Liver (tissue), 9 donors: ENCODE results near the gene EXD3. TPM values are rescaled to one million over a fixed set of nuclear protein-coding genes. Genes with fewer than 3 reads are reported as not detected.

Experiments used
- DNase-seq: peaks from one replicate; pipeline ENCODE4 v3.0.0-alpha.2; 2017; ENCODE audit warnings: low spot score
- H3K27ac ChIP-seq, 2 donors: one replicate each; pipeline ENCODE4 v1.7.0; 2013; ENCODE audit warnings: inconsistent platforms in 2 of 2, low read length in 2 of 2, control low read depth in 1 of 2, low read depth in 1 of 2, mild to moderate bottlenecking in 1 of 2
- H3K27me3 ChIP-seq, 4 donors: one replicate each; pipeline versions ENCODE4 v1.6.1 to v1.7.0; 2013; ENCODE audit warnings: low read length in 3 of 4, inconsistent platforms in 1 of 4, mild to moderate bottlenecking in 1 of 4, moderate library complexity in 1 of 4; ENCODE audit not compliant: control insufficient read depth in 4 of 4, insufficient read depth in 4 of 4
- H3K36me3 ChIP-seq, 4 donors: one replicate each; pipeline versions ENCODE4 v1.6.1 to v1.7.0; 2013; ENCODE audit warnings: low read length in 3 of 4, mild to moderate bottlenecking in 3 of 4, low read depth in 1 of 4, moderate library complexity in 1 of 4; ENCODE audit not compliant: control insufficient read depth in 4 of 4, insufficient read depth in 3 of 4
- H3K4me1 ChIP-seq, 4 donors: one replicate each; pipeline versions ENCODE4 v1.6.1 to v1.7.0; 2013; ENCODE audit warnings: low read length in 3 of 4, mild to moderate bottlenecking in 3 of 4, moderate library complexity in 1 of 4; ENCODE audit not compliant: control insufficient read depth in 4 of 4, insufficient read depth in 4 of 4
- H3K4me3 ChIP-seq, 3 donors: one replicate each; pipeline versions ENCODE4 v1.6.1 to v1.7.0; 2013; ENCODE audit warnings: low read length in 3 of 3, control low read depth in 1 of 3, low read depth in 1 of 3, mild to moderate bottlenecking in 1 of 3
- H3K9ac ChIP-seq, 2 donors: one replicate each; pipeline ENCODE4 v1.7.0; 2013; ENCODE audit warnings: low read length in 2 of 2, mild to moderate bottlenecking in 2 of 2, moderate library complexity in 2 of 2, control low read depth in 1 of 2, low read depth in 1 of 2
- H3K9me3 ChIP-seq, 4 donors: one replicate each; pipeline versions ENCODE4 v1.6.1 to v1.7.0; 2013; ENCODE audit warnings: low read length in 3 of 4; ENCODE audit not compliant: control insufficient read depth in 4 of 4
- EGR1 ChIP-seq, 2 donors: IDR thresholded peaks; 2 replicates each; pipeline ENCODE4 v1.6.1; 2016 to 2018; ENCODE audit warnings: antibody characterized with exemption in 2 of 2, low read depth in 2 of 2
- FOXA1 ChIP-seq: IDR thresholded peaks from 2 replicates; pipeline ENCODE4 v1.6.1; 2016; ENCODE audit warnings: antibody characterized with exemption
- FOXA2 ChIP-seq: IDR thresholded peaks from 2 replicates; pipeline ENCODE4 v1.6.1; 2016; ENCODE audit warnings: antibody characterized with exemption
- GABPA ChIP-seq, 2 donors: IDR thresholded peaks in 1 of 2; conservative IDR thresholded peaks in 1 of 2; 2 replicates each; pipeline ENCODE4 v1.6.1; 2016; ENCODE audit warnings: antibody characterized with exemption in 2 of 2, mild to moderate bottlenecking in 1 of 2, moderate library complexity in 1 of 2
- HNF4A ChIP-seq, 2 donors: conservative IDR thresholded peaks; 2 replicates each; pipeline ENCODE4 v1.6.1; 2016; ENCODE audit warnings: antibody characterized with exemption in 2 of 2, mild to moderate bottlenecking in 2 of 2
- HNF4G ChIP-seq: IDR thresholded peaks from 2 replicates; pipeline ENCODE4 v1.6.1; 2016; ENCODE audit warnings: antibody characterized with exemption
- JUND ChIP-seq, 2 donors: IDR thresholded peaks; 2 replicates each; pipeline ENCODE4 v1.6.1; 2016; ENCODE audit warnings: antibody characterized with exemption in 2 of 2
- NR2F2 ChIP-seq: IDR thresholded peaks from 2 replicates; pipeline ENCODE4 v1.6.1; 2016; ENCODE audit warnings: antibody characterized with exemption
- RAD21 ChIP-seq, 2 donors: IDR thresholded peaks; 2 replicates each; pipeline ENCODE4 v1.6.1; 2016; ENCODE audit warnings: antibody characterized with exemption in 2 of 2, mild to moderate bottlenecking in 2 of 2
- RXRA ChIP-seq, 2 donors: IDR thresholded peaks; 2 replicates each; pipeline ENCODE4 v1.6.1; 2017 to 2018; ENCODE audit warnings: antibody characterized with exemption in 2 of 2, mild to moderate bottlenecking in 1 of 2
- SP1 ChIP-seq: IDR thresholded peaks from 2 replicates; pipeline ENCODE4 v1.6.1; 2018; ENCODE audit warnings: antibody characterized with exemption, mild to moderate bottlenecking
- TAF1 ChIP-seq: conservative IDR thresholded peaks from 2 replicates; pipeline ENCODE4 v1.6.1; 2016; ENCODE audit warnings: antibody characterized with exemption, mild to moderate bottlenecking
- YY1 ChIP-seq: IDR thresholded peaks from 2 replicates; pipeline ENCODE4 v1.6.1; 2016; ENCODE audit warnings: antibody characterized with exemption, mild to moderate bottlenecking
- WGBS: extraction: QIAGEN DNeasy Blood & Tissue Kit; methylation state at CpG from one replicate; pipeline ENCODE4 v1.1.7; 2013; 5-methylcytosine and 5-hydroxymethylcytosine counted together
- polyA plus RNA-seq, 2 donors: library from polyadenylated mRNA; stranded (reverse) in 1 of 2; unstranded in 1 of 2; fragments of 200-250 nt in 1 of 2; fragments of >200 nt in 1 of 2; fragmentation: Nextera tagmentation in 1 of 2; extraction: Ambion mirVana in 1 of 2; gene quantifications; one replicate each; pipeline versions ENCODE4 v1.2.1 to v1.2.3, GENCODE V29; 2013 to 2015
- total RNA-seq, 2 donors: library from RNA; depleted of rRNA; stranded (reverse); fragments of >200 nt; gene quantifications; one replicate each; pipeline ENCODE4 v1.2.3, GENCODE V29; 2014
- TF ChIP-seq, protein P1 (sequence below): IDR thresholded peaks from 2 replicates; pipeline ENCODE4 v1.6.1; 2016; ENCODE audit warnings: antibody characterized with exemption
- TF ChIP-seq, protein P2 (sequence below): IDR thresholded peaks from 2 replicates; pipeline ENCODE4 v1.6.1; 2016; ENCODE audit warnings: antibody characterized with exemption
- TF ChIP-seq, protein P3 (sequence below): IDR thresholded peaks from 2 replicates; pipeline ENCODE4 v1.6.1; 2016; ENCODE audit warnings: antibody characterized with exemption
- TF ChIP-seq, protein P4 (sequence below): IDR thresholded peaks from 2 replicates; pipeline ENCODE4 v1.6.1; 2016; ENCODE audit warnings: antibody characterized with exemption, mild to moderate bottlenecking
- donor health status: healthy.
- donor health status: healthy.
- donor health status: healthy.
- donor health status: healthy.
- donor health status: healthy.

EXD3 gene
- total and polyA plus RNA-seq, 4 donors = 2.5 to 6.7 (median 3.7) TPM

DNA sequence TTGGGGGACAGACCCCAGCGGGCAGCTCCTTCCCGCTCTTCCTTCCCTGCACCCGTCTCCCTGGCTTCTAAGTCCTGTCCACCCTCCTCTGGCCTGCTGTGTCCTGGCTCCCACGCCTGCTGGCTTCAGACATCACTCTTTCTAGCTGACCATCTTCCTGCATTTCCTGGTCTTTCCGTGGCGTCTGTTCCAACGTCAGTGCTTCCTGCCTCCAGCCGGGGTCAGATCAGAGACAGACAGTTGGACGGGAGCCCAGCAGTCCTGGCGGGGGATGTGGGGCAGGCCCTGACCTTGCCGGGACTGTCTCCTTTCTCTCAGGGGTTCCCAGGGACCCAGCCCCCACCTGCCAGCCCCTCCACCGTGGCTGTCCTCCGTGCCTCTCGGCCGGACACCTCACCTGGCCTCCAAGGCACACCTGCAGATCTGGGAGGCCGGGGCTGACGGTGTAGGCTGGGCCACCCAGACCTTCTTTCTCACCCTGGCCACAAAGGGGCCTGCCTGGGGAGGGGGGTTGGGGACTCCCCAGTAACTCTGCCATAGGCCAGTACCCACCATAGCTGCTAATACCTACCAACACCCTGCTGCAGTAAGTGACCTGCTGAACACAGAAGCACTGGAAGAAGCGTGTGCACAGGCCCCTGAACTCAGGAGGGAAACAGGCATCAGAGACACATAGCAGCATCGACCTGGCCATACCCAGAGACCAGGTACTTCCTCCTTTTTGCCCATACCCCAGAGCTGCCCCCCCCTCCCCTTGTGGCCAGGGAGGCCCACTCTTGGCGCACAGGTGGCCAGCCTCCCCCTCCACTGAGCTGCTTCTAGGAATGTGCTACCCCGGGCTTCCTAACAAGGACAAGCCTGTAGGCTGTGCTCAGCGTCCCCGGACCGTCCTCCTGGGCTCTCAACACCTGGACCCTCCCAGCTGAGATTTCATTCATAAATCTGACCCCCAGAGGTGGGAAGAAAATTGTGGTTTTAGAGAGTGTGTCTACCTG lies 126.0 kb downstream of the EXD3 start:
- Histone ChIP-seq H3K9me3 (no peaks in the 10 kb centered on the region), H3K4me3 (no peak overlapping the region), H3K27me3 (peaks cover 0 to 3% (median 0%) of the 10 kb centered on the region in 4 donors), H3K36me3 (no peaks in the 10 kb centered on the region), H3K9ac (no peak overlapping the region), H3K4me1 (peaks cover 14 to 64% (median 32%) of the 10 kb centered on the region in 4 donors), H3K27ac (peak overlapping the region; percentile 74 to 87)
- no peak for DNase-seq
- 50% methylated on average over 24 of the region's 24 CpGs for WGBS
- TF ChIP-seq, protein P1, sequence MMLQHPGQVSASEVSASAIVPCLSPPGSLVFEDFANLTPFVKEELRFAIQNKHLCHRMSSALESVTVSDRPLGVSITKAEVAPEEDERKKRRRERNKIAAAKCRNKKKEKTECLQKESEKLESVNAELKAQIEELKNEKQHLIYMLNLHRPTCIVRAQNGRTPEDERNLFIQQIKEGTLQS = no peak
- TF ChIP-seq FOXA2 (no peak), TAF1 (no peak), HNF4G (no peak), EGR1 (IDR thresholded peaks at IDR 0.05; ENCODE audit: low read depth in 2 of 2) (no peak), YY1 (no peak), HNF4A (conservative IDR thresholded peaks at IDR 0.05) (no peak), RXRA (IDR thresholded peaks at IDR 0.05) (peak; percentile 23 to 32), NR2F2 (peak; percentile 91), SP1 (no peak)
- TF ChIP-seq, protein P2, sequence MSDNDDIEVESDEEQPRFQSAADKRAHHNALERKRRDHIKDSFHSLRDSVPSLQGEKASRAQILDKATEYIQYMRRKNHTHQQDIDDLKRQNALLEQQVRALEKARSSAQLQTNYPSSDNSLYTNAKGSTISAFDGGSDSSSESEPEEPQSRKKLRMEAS = no peak
- TF ChIP-seq, protein P3, sequence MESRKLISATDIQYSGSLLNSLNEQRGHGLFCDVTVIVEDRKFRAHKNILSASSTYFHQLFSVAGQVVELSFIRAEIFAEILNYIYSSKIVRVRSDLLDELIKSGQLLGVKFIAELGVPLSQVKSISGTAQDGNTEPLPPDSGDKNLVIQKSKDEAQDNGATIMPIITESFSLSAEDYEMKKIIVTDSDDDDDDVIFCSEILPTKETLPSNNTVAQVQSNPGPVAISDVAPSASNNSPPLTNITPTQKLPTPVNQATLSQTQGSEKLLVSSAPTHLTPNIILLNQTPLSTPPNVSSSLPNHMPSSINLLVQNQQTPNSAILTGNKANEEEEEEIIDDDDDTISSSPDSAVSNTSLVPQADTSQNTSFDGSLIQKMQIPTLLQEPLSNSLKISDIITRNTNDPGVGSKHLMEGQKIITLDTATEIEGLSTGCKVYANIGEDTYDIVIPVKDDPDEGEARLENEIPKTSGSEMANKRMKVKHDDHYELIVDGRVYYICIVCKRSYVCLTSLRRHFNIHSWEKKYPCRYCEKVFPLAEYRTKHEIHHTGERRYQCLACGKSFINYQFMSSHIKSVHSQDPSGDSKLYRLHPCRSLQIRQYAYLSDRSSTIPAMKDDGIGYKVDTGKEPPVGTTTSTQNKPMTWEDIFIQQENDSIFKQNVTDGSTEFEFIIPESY = no peak

DNA sequence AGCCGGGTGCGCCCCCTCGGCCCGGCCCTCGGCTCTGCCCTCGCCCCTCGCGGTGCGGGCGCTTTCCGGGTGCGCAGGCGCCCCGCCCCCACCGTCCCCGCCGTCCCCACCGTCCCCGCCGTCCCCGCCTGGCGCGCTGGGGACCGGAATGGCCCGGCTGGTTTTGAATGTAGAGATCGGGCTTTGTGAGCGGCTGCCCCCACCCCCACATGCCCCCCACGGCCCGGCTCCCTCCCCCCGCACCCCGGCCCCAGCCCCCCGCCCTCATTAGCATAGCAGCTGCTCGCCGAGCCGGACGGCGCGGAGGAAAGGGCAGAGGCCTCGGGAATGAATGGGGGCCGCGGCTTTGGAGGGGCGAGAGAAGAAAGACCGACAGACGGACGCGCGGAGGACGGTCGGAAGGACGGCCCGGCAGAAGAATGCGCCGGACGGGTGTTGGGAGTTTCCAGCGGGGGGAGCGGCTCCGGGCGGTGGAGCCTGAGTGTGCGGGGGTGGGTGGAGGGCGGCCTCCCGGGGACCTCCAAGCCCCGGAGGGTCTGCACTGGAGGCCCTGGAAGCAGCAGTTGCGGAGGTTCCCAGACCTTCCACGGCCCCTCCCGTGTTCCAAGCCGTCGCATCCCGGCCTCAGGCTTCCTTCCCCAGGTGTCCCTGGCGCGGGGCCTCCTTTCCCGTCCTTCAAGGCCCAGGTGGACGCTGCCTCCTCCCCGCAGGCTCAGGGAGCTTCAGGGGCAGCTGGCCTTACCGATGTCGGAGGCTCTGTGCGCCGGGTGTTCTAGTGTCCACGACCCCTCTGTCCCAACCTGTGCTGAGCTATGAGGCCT lies 126.9 kb downstream of the EXD3 start:
- Histone ChIP-seq H3K27ac (peak overlapping the region; percentile 74 to 87), H3K4me3 (peak overlapping the region in 1 of 3 donors; percentile 62), H3K27me3 (peaks cover 0 to 3% (median 0%) of the 10 kb centered on the region in 4 donors), H3K4me1 (peaks cover 14 to 56% (median 26%) of the 10 kb centered on the region in 4 donors), H3K36me3 (no peaks in the 10 kb centered on the region), H3K9me3 (no peaks in the 10 kb centered on the region), H3K9ac (no peak overlapping the region)
- DNase-seq = no peak
- 15% methylated on average over 78 of the region's 78 CpGs for WGBS
- TF ChIP-seq FOXA1 (no peak), HNF4G (no peak), YY1 (no peak), GABPA (IDR thresholded peaks at IDR 0.05 in 1 of 2, conservative IDR thresholded peaks at IDR 0.05 in 1 of 2) (no peak), FOXA2 (no peak), RXRA (IDR thresholded peaks at IDR 0.05) (no peak), SP1 (no peak), TAF1 (no peak), NR2F2 (no peak), RAD21 (IDR thresholded peaks at IDR 0.05) (no peak), EGR1 (IDR thresholded peaks at IDR 0.05; ENCODE audit: low read depth in 2 of 2) (no peak), JUND (IDR thresholded peaks at IDR 0.05) (no peak), HNF4A (conservative IDR thresholded peaks at IDR 0.05) (no peak)
- TF ChIP-seq, protein P2 = no peak
- TF ChIP-seq, protein P3 = no peak
- TF ChIP-seq, protein P4, sequence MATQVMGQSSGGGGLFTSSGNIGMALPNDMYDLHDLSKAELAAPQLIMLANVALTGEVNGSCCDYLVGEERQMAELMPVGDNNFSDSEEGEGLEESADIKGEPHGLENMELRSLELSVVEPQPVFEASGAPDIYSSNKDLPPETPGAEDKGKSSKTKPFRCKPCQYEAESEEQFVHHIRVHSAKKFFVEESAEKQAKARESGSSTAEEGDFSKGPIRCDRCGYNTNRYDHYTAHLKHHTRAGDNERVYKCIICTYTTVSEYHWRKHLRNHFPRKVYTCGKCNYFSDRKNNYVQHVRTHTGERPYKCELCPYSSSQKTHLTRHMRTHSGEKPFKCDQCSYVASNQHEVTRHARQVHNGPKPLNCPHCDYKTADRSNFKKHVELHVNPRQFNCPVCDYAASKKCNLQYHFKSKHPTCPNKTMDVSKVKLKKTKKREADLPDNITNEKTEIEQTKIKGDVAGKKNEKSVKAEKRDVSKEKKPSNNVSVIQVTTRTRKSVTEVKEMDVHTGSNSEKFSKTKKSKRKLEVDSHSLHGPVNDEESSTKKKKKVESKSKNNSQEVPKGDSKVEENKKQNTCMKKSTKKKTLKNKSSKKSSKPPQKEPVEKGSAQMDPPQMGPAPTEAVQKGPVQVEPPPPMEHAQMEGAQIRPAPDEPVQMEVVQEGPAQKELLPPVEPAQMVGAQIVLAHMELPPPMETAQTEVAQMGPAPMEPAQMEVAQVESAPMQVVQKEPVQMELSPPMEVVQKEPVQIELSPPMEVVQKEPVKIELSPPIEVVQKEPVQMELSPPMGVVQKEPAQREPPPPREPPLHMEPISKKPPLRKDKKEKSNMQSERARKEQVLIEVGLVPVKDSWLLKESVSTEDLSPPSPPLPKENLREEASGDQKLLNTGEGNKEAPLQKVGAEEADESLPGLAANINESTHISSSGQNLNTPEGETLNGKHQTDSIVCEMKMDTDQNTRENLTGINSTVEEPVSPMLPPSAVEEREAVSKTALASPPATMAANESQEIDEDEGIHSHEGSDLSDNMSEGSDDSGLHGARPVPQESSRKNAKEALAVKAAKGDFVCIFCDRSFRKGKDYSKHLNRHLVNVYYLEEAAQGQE = no peak
- TF ChIP-seq, protein P1 = no peak
